ENCODE data around the gene MYO1E. TPM values are rescaled to one million over a fixed set of nuclear protein-coding genes. Genes with fewer than 3 reads are reported as not detected.

MYO1E gene
- total RNA-seq, 1 experiment from 2014 or later, result 122 TPM

DNA sequence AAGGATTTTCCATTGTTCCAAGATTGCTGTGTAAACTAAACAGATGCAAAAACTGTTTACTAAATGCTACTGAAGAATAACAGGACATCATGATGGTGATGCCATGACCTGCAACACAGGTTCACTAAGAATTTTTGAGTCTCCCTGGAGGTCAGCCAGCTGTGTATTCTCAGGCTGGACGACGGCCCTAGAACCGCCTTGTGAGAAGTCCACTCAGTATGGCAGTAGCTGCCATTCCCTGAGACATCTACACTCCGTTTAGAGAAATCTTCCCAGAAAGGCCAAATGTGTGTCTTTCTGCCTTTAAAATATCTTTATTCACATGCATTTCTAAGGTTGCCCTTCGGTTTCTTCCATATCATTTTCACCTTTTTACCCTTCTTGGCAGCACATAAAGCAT, 63.3 kb downstream of the MYO1E start:
- Histone ChIP-seq H3K4me3 (no peak overlapping the region), H3K36me3 (no peaks in the 10 kb centered on the region), H3K4me1 (replicated peaks) (peaks cover 20% of the 10 kb centered on the region), H3K27ac (no peak overlapping the region), H3K27me3 (replicated peaks) (no peaks in the 10 kb centered on the region), H3K9me3 (replicated peaks) (no peaks in the 10 kb centered on the region)
- no peak for DNase-seq (ENCODE audit: low read depth in 1 of 2, low spot score in 2 of 2)

DNA sequence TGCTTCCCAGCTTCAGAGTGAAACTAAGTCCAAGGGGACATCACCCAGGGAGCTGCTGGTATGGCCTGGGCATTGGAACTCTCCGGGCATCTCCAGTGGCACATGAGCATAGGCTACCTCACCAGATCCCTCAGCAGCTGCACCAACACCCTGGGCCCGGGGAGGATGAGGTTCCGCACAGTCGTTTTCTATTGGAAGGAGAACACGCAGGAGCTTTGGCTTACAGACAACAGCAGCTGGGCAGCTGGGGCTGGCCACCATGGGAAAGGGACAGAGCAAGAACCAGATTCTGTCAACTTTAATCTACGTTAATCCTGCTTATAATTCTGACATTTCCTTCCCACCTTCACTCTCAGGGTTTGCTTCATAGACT, 65.5 kb downstream of the MYO1E start:
- no peaks in the 10 kb centered on the region for H3K9me3 ChIP-seq (replicated peaks)
- no peaks in the 10 kb centered on the region for H3K36me3 ChIP-seq
- no peak for DNase-seq (ENCODE audit: low read depth in 1 of 2, low spot score in 2 of 2)
- no peaks in the 10 kb centered on the region for H3K27me3 ChIP-seq (replicated peaks)
- peaks cover 39% of the 10 kb centered on the region for H3K4me1 ChIP-seq (replicated peaks)
- H3K4me3 ChIP-seq, result no peak overlapping the region
- no peak overlapping the region for H3K27ac ChIP-seq

DNA sequence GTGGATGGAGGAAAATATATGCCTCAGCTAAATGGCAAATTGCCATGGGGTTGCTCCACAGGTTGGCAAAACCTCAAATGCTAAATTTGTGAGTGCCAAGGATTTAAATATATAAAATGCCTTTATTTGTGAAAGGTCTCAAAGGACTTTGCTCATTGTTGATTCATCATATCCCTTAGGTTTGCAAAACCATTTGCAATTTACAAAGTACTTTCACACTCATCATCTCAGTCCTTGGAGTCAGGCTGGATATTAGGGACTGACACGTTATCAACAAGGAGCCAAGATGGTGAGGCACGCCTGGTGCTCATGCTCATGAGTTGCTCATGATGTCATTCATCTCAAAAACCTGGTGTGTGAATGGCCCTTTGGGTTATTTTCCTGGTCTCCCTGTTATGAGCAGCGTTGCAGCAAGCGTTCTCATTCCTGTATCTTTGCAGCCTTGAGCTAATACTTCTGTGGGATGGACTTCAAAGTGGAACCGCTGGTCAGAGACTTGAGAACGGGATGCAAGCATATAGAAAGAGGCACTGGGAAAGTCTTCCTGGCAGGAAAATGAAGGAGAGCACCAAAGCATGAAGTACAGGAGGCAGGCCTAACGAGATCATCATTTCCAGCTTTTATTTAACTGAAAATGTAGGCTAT, 66.0 kb downstream of the MYO1E start:
- Histone ChIP-seq H3K36me3 (no peaks in the 10 kb centered on the region), H3K27me3 (replicated peaks) (no peaks in the 10 kb centered on the region), H3K4me3 (no peak overlapping the region), H3K27ac (no peak overlapping the region), H3K4me1 (replicated peaks) (peaks cover 44% of the 10 kb centered on the region), H3K9me3 (replicated peaks) (no peaks in the 10 kb centered on the region)
- DNase-seq (ENCODE audit: low read depth in 1 of 2, low spot score in 2 of 2), result no peak

DNA sequence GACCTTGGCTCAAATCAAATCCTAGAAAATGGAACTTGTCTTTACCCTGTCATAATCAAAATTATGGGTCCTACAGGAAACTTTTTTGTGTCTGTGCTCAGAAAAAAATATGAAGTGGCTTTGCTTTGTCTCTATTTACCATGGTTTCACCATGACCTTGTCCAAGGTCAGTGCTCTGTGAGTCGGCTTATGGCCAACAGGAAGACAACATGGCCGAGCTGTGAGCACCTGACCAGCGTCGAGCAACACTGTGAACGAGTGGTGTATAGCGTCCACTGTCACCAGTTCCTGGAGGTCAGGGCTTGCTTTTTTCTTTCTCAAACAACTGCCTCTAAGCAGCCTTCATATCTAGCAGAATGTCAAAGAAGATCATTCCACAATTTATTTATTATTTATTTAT, 67.9 kb downstream of the MYO1E start:
- peaks cover 62% of the 10 kb centered on the region for H3K4me1 ChIP-seq (replicated peaks)
- H3K27me3 ChIP-seq (replicated peaks), result no peaks in the 10 kb centered on the region
- DNase-seq (ENCODE audit: low read depth in 1 of 2, low spot score in 2 of 2), result no peak
- no peaks in the 10 kb centered on the region for H3K9me3 ChIP-seq (replicated peaks)
- no peak overlapping the region for H3K4me3 ChIP-seq
- peak overlapping the region; percentile 57 for H3K27ac ChIP-seq
- H3K36me3 ChIP-seq, result no peaks in the 10 kb centered on the region

DNA sequence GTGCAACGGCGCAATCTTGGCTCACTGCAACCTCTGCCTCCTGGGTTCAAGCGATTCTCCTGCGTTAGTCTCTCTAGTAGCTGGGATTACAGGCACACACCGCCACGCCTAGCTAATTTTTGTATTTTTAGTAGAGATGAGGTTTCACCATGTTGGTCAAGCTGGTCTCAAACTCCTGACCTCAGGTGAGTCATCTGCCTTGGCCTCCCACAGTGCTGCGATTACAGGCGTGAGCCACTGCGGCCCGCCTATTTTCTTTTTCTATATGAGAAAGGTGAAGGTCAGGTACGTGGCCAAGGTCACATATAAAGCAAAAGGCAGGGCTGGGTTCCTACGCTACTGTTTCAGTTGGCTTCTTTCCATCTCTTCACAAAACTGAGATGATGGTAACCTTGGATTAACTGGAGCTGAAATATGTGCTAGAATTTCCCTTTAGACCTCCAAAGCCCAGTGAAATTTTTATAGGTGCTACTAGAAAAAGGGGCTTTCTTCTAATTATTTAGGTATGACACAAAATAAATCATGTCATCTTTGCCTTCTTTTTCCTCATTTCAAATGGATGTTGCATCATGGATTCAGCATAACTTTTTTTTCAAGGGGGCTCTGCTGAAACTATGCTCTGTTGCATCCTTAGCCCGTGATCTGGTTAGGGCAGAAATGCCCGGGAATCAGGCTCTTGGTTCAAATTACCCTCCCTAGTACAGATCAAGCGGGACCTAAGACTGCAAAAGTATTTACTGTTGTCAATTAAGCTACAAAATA, 68.5 kb downstream of the MYO1E start:
- no peak overlapping the region for H3K4me3 ChIP-seq
- peak; percentile 55 to 70 for DNase-seq (ENCODE audit: low read depth in 1 of 2, low spot score in 2 of 2)
- H3K9me3 ChIP-seq (replicated peaks), result no peaks in the 10 kb centered on the region
- H3K36me3 ChIP-seq, result no peaks in the 10 kb centered on the region
- peaks cover 68% of the 10 kb centered on the region for H3K4me1 ChIP-seq (replicated peaks)
- H3K27me3 ChIP-seq (replicated peaks), result no peaks in the 10 kb centered on the region
- peak overlapping the region; percentile 57 for H3K27ac ChIP-seq

DNA sequence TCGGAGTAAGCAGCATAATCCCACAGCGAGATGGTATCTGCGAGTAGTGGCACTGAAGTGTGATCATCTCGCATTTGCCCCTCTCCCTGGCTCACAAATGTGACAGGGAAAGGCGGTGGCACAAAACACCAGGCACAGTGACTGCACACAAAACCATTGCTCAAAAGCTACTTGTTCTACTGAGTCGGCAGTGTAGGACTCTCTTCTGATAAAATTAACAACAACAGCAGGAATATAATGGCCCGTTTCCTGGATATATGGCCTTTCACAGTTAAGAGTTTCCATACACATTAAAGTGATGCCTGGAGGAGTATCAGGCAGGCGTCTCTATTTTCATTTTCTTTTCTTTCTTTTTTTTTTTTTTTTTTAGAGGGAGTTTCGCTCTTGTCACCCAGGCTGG, 69.0 kb downstream of the MYO1E start:
- H3K4me1 ChIP-seq (replicated peaks), result peaks cover 74% of the 10 kb centered on the region
- H3K36me3 ChIP-seq, result no peaks in the 10 kb centered on the region
- no peaks in the 10 kb centered on the region for H3K9me3 ChIP-seq (replicated peaks)
- peak overlapping the region; percentile 57 for H3K27ac ChIP-seq
- no peaks in the 10 kb centered on the region for H3K27me3 ChIP-seq (replicated peaks)
- no peak overlapping the region for H3K4me3 ChIP-seq
- no peak for DNase-seq (ENCODE audit: low read depth in 1 of 2, low spot score in 2 of 2)

DNA sequence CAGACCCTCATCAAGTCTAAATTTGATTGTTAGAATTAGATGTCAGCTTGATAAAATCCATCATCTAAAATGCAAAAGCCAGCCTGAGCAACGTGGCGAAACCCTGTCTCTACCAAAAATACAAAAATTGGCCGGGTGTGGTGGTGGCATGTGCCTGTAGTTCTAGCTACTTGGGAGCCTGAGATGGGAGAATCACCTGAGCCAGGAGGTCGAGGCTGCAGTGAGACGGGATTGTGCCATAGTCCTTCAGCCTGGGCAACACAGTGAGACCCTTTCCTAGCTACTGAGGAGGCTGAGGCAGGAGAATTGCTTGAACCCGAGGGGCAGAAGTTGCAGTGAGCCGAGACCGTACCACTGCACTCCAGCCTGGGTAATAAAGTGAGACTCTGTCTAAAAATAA, 69.5 kb downstream of the MYO1E start:
- Histone ChIP-seq H3K4me1 (replicated peaks) (peaks cover 76% of the 10 kb centered on the region), H3K27ac (peak overlapping the region; percentile 57), H3K4me3 (no peak overlapping the region), H3K9me3 (replicated peaks) (no peaks in the 10 kb centered on the region), H3K36me3 (no peaks in the 10 kb centered on the region), H3K27me3 (replicated peaks) (no peaks in the 10 kb centered on the region)
- no peak for DNase-seq (ENCODE audit: low read depth in 1 of 2, low spot score in 2 of 2)

DNA sequence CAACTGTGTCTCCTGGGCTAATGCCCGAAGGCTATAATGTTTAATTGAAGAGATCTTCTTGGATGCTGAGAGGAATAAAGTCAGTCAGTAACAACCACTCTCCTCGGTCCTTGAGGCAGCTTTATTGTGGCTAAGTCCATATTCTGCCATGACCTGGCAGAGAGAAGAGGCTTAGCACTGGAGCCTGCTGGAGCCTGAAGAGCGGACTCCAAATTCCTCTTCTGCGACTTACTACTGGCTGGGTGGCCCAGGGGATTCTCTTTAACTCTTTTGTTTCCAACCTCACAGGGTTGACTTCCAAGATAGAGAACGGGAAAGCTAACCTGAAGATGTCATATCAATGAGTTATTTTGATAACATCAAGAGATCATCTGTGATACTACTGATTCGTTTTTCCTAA, 71.1 kb downstream of the MYO1E start:
- H3K36me3 ChIP-seq, result no peaks in the 10 kb centered on the region
- no peaks in the 10 kb centered on the region for H3K27me3 ChIP-seq (replicated peaks)
- H3K4me3 ChIP-seq, result no peak overlapping the region
- peaks cover 86% of the 10 kb centered on the region for H3K4me1 ChIP-seq (replicated peaks)
- no peaks in the 10 kb centered on the region for H3K9me3 ChIP-seq (replicated peaks)
- H3K27ac ChIP-seq, result no peak overlapping the region; the same call in 1 of the 2 replicates
- peak in 1 of 2 experiments; percentile 18 for DNase-seq (ENCODE audit: low read depth in 1 of 2, low spot score in 2 of 2)

DNA sequence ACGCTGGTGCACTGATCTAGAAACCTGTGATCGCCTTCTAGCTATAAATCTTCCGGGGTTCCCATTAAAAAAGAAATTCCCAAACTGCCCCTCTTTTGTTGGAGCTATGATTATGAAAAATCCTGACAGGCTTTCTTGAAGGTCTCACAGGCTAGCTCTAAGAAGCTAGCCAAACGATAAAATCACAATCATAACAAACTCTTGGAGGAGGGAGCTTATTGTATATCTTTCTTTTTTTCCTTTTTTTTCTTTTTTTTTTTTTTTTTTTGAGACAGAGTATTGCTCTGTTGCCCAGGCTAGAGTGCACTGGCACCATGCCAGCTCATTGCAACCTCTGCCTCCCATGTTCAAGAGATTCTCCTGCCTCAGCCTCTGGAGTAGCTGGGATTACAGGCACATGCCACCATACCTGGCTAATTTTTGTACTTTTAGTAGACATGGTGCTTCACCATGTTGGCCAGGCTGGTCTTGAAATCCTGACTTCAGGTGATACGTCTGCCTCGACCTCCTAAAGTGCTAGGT, 72.0 kb downstream of the MYO1E start:
- DNase-seq (ENCODE audit: low read depth in 1 of 2, low spot score in 2 of 2), result no peak
- no peaks in the 10 kb centered on the region for H3K27me3 ChIP-seq (replicated peaks)
- H3K4me1 ChIP-seq (replicated peaks), result peaks cover 93% of the 10 kb centered on the region
- no peaks in the 10 kb centered on the region for H3K9me3 ChIP-seq (replicated peaks)
- H3K4me3 ChIP-seq, result no peak overlapping the region
- peak overlapping the region; percentile 78 for H3K27ac ChIP-seq
- H3K36me3 ChIP-seq, result 0 out of 2 replicates have a peak, but pooled peaks cover under 1% of the 10 kb centered on the region

DNA sequence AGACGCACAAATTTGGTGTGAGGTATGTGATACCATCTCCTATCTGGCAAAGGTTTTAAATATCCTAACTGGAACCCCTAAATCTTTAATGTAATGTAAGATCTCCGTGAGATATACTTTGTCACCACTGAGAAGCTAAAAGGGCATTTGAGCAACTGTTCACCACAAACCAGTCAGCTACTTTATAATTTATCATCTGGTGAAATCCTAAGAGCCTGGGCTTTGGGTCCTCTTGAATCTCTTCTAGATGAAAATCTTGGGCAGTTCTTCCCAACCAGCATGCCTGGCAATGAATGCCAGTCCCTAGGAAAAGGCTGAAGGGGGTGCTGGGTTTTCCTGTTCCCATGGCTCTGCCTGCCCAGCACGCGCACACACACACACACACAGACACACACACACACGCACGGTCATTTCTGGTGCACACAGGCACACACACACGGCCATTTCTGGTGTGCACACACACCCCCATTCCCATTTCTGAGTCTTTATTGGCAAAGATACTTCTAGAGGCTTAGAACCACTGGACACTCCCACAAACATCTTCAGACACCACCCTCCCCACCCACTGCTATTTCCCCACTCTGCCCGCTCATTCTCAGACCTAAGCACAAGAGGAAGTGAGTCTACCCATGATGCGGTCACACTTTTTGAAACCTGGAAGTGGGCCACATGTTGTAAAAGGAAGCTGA, 72.6 kb downstream of the MYO1E start:
- no peak overlapping the region for H3K4me3 ChIP-seq
- no peaks in the 10 kb centered on the region for H3K27me3 ChIP-seq (replicated peaks)
- peak overlapping the region; percentile 78 for H3K27ac ChIP-seq
- peaks cover 93% of the 10 kb centered on the region for H3K4me1 ChIP-seq (replicated peaks)
- peak; percentile 88 to 90 for DNase-seq (ENCODE audit: low read depth in 1 of 2, low spot score in 2 of 2)
- 0 out of 2 replicates have a peak, but pooled peaks cover 2% of the 10 kb centered on the region for H3K36me3 ChIP-seq
- no peaks in the 10 kb centered on the region for H3K9me3 ChIP-seq (replicated peaks)

DNA sequence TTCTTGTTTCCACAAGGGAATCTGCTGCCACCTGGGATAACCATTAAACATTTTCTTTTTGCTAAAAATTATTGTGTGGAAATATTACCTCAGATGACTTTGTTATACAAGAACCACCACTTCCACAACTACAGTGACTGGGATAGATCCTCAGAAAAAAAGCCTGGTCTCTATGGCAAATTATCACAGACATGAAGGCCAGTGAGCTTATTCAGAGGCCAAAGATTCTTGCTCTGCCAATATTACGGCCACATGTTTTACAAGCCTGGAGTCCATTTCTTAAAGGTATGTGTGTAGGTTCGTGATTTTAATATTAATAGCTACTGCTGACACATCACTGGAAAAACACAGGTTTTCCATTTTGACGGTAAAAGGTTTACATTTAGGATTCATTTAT, 73.8 kb downstream of the MYO1E start:
- Histone ChIP-seq H3K27ac (0 out of 2 replicates have a peak overlapping the region, but pooled peaks have one; percentile 5), H3K4me1 (replicated peaks) (peaks cover 93% of the 10 kb centered on the region), H3K9me3 (replicated peaks) (no peaks in the 10 kb centered on the region), H3K4me3 (no peak overlapping the region), H3K27me3 (replicated peaks) (no peaks in the 10 kb centered on the region), H3K36me3 (0 out of 2 replicates have a peak, but pooled peaks cover 2% of the 10 kb centered on the region)
- DNase-seq (ENCODE audit: low read depth in 1 of 2, low spot score in 2 of 2), result no peak

DNA sequence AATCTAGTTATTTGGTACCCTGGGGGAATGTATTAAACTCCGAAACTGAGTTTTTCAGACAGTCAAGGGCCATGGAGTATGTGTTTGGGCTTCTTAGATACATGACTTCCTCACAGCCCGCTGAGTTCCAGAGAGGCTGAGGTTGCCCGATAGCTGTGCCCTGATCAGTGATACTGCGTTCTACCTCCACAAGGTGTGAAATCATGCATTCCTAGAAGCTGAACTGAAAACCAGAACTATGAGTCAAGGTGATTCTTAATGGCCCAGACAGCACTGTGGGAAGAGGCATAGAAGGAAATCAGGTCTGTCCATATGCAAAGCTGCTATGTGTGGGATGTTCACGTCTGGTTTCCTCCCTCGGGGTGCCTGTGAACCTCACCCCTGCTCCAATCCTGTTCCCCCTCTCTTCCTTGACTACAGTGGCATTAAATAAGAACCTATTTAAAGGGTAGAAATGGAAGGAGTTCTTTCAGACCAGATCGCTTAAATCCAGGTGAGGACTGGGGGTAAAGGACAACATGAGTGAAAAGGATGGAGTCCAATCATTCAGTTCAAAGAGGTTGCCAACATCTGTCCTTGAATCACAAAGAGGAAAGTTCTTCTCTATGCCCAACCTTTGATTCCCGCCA, 74.3 kb downstream of the MYO1E start:
- Histone ChIP-seq H3K27me3 (replicated peaks) (no peaks in the 10 kb centered on the region), H3K27ac (no peak overlapping the region), H3K36me3 (0 out of 2 replicates have a peak, but pooled peaks cover 2% of the 10 kb centered on the region), H3K9me3 (replicated peaks) (no peaks in the 10 kb centered on the region), H3K4me3 (no peak overlapping the region), H3K4me1 (replicated peaks) (peaks cover 92% of the 10 kb centered on the region)
- no peak for DNase-seq (ENCODE audit: low read depth in 1 of 2, low spot score in 2 of 2)

DNA sequence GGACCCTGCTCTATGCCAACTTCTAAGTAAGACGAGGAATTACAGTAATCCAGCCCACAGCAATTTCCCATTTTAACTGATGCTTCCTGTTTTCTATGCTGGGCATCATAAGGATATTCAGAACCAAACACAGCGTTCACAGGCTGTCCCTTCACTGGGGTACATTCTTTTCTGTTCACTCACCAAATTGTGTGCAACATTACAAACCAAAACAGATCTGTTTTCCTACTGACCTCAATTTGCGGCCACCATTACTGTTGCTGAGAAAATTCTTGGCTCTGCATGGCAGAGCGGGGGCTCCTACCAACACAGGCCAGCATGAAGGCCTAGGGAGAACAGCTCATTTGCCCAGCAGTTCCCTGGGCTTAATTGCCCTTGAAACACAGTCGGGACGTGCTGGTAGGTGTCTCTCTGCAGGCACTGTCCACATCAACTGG, 76.5 kb downstream of the MYO1E start:
- Histone ChIP-seq H3K27ac (peak overlapping the region; percentile 99), H3K9me3 (replicated peaks) (no peaks in the 10 kb centered on the region), H3K4me1 (replicated peaks) (peaks cover 92% of the 10 kb centered on the region), H3K27me3 (replicated peaks) (no peaks in the 10 kb centered on the region), H3K36me3 (0 out of 2 replicates have a peak, but pooled peaks cover 2% of the 10 kb centered on the region), H3K4me3 (no peak overlapping the region)
- peak; percentile 80 to 94 for DNase-seq (ENCODE audit: low read depth in 1 of 2, low spot score in 2 of 2)
